ENCODE data around the gene SGPP1.

DNA sequence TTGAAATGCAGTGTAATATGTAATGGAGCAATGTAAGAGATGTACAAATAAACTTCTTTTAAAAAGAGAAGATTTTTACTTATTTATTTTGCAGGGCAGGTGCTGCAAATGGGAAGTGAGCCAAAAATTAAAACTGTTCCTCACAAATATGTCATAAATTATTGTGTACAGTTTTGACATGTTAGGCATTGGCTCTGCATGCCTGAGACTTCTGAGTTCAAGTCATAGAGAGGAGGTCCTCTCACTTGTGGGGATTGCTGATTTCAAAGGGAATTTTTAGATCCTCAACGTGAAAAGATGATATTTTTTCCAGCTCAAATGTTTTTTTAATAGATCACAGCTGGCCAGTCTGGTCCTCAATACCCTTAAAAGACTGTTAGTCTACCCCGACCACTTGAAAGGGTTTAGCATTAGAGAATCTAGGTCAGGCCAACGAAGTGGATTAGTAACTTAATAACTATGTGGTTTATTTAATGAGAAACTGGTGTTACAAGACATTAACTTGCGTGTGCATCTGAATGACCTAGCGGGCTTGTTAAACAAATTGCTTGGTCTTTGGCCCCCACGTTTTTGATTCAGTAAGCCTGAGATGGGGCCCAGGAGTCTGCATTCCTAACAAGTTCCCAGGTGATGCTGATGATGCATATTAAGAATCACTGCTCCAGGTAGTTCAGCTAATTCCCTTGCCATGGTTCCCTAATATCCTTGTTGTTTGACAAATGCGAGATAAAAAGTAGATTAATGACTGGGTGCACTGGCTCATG, 55.3 kb downstream of the SGPP1 start:
- TF ChIP-seq, protein P1, sequence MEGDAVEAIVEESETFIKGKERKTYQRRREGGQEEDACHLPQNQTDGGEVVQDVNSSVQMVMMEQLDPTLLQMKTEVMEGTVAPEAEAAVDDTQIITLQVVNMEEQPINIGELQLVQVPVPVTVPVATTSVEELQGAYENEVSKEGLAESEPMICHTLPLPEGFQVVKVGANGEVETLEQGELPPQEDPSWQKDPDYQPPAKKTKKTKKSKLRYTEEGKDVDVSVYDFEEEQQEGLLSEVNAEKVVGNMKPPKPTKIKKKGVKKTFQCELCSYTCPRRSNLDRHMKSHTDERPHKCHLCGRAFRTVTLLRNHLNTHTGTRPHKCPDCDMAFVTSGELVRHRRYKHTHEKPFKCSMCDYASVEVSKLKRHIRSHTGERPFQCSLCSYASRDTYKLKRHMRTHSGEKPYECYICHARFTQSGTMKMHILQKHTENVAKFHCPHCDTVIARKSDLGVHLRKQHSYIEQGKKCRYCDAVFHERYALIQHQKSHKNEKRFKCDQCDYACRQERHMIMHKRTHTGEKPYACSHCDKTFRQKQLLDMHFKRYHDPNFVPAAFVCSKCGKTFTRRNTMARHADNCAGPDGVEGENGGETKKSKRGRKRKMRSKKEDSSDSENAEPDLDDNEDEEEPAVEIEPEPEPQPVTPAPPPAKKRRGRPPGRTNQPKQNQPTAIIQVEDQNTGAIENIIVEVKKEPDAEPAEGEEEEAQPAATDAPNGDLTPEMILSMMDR (tag by site-specific recombination; IDR thresholded peaks at IDR 0.05): no peak
- TF ChIP-seq ZNF623 (tag by site-specific recombination; IDR thresholded peaks at IDR 0.05) (no peak), TCF7L2 (IDR thresholded peaks at IDR 0.05; ENCODE audit: borderline replicate concordance, low read depth, low read length) (no peak), ZBTB20 (tag by site-specific recombination; IDR thresholded peaks at IDR 0.05) (peak; percentile 47; the same call in 1 of the 2 replicates), ZSCAN23 (tag by site-specific recombination; IDR thresholded peaks at IDR 0.05) (no peak), ZNF785 (tag by site-specific recombination; IDR thresholded peaks at IDR 0.05) (no peak), HOXA7 (CRISPR knock-in tag; IDR thresholded peaks at IDR 0.05; ENCODE audit: borderline replicate concordance) (no peak), ZNF530 (tag by site-specific recombination; IDR thresholded peaks at IDR 0.05; ENCODE audit: low read depth) (no peak), ZSCAN30 (tag by site-specific recombination; IDR thresholded peaks at IDR 0.05) (no peak), ZNF394 (tag by site-specific recombination; IDR thresholded peaks at IDR 0.05; ENCODE audit: borderline replicate concordance) (no peak)
- TF ChIP-seq, protein P2, sequence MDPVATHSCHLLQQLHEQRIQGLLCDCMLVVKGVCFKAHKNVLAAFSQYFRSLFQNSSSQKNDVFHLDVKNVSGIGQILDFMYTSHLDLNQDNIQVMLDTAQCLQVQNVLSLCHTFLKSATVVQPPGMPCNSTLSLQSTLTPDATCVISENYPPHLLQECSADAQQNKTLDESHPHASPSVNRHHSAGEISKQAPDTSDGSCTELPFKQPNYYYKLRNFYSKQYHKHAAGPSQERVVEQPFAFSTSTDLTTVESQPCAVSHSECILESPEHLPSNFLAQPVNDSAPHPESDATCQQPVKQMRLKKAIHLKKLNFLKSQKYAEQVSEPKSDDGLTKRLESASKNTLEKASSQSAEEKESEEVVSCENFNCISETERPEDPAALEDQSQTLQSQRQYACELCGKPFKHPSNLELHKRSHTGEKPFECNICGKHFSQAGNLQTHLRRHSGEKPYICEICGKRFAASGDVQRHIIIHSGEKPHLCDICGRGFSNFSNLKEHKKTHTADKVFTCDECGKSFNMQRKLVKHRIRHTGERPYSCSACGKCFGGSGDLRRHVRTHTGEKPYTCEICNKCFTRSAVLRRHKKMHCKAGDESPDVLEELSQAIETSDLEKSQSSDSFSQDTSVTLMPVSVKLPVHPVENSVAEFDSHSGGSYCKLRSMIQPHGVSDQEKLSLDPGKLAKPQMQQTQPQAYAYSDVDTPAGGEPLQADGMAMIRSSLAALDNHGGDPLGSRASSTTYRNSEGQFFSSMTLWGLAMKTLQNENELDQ (tag by site-specific recombination; IDR thresholded peaks at IDR 0.05; ENCODE audit: low read depth): no peak
- TF ChIP-seq, protein P3, sequence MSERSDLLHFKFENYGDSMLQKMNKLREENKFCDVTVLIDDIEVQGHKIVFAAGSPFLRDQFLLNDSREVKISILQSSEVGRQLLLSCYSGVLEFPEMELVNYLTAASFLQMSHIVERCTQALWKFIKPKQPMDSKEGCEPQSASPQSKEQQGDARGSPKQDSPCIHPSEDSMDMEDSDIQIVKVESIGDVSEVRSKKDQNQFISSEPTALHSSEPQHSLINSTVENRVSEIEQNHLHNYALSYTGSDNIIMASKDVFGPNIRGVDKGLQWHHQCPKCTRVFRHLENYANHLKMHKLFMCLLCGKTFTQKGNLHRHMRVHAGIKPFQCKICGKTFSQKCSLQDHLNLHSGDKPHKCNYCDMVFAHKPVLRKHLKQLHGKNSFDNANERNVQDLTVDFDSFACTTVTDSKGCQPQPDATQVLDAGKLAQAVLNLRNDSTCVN (tag by site-specific recombination; optimal IDR thresholded peaks at IDR 0.05): no peak
- TF ChIP-seq, protein P4, sequence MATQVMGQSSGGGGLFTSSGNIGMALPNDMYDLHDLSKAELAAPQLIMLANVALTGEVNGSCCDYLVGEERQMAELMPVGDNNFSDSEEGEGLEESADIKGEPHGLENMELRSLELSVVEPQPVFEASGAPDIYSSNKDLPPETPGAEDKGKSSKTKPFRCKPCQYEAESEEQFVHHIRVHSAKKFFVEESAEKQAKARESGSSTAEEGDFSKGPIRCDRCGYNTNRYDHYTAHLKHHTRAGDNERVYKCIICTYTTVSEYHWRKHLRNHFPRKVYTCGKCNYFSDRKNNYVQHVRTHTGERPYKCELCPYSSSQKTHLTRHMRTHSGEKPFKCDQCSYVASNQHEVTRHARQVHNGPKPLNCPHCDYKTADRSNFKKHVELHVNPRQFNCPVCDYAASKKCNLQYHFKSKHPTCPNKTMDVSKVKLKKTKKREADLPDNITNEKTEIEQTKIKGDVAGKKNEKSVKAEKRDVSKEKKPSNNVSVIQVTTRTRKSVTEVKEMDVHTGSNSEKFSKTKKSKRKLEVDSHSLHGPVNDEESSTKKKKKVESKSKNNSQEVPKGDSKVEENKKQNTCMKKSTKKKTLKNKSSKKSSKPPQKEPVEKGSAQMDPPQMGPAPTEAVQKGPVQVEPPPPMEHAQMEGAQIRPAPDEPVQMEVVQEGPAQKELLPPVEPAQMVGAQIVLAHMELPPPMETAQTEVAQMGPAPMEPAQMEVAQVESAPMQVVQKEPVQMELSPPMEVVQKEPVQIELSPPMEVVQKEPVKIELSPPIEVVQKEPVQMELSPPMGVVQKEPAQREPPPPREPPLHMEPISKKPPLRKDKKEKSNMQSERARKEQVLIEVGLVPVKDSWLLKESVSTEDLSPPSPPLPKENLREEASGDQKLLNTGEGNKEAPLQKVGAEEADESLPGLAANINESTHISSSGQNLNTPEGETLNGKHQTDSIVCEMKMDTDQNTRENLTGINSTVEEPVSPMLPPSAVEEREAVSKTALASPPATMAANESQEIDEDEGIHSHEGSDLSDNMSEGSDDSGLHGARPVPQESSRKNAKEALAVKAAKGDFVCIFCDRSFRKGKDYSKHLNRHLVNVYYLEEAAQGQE (tag by site-specific recombination; IDR thresholded peaks at IDR 0.05): no peak
- TF ChIP-seq, protein P5, sequence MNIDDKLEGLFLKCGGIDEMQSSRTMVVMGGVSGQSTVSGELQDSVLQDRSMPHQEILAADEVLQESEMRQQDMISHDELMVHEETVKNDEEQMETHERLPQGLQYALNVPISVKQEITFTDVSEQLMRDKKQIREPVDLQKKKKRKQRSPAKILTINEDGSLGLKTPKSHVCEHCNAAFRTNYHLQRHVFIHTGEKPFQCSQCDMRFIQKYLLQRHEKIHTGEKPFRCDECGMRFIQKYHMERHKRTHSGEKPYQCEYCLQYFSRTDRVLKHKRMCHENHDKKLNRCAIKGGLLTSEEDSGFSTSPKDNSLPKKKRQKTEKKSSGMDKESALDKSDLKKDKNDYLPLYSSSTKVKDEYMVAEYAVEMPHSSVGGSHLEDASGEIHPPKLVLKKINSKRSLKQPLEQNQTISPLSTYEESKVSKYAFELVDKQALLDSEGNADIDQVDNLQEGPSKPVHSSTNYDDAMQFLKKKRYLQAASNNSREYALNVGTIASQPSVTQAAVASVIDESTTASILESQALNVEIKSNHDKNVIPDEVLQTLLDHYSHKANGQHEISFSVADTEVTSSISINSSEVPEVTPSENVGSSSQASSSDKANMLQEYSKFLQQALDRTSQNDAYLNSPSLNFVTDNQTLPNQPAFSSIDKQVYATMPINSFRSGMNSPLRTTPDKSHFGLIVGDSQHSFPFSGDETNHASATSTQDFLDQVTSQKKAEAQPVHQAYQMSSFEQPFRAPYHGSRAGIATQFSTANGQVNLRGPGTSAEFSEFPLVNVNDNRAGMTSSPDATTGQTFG (tag by site-specific recombination; IDR thresholded peaks at IDR 0.05; ENCODE audit: borderline replicate concordance): no peak

Data from HEK293 (cell line).